D721Med (cell line): Measurements from ENCODE around the gene SEC63.
A peak's percentile ranks its signal among the peaks of the same experiment; 100 is the strongest.
"Not testable (repeated sequence)": the region's sequence is repeated elsewhere in the genome, so short reads cannot be mapped to it uniquely, and the experiment has no call there.

Experiments used
- DNase-seq: peaks from one replicate; pipeline ENCODE4 v3.0.0; 2011; ENCODE audit warnings: low spot score; ENCODE audit not compliant: insufficient read length
- FAIRE-seq: peaks from 2 replicates; lab custom pipeline; 2011; peaks lifted over from hg19 to GRCh38; lab: Jason Lieb, UNC
- TF ChIP-seq, protein P1 (sequence below): IDR thresholded peaks from 2 replicates; pipeline ENCODE4 v1.5.1; 2012; ENCODE audit warnings: mild to moderate bottlenecking, control low read depth; ENCODE audit not compliant: insufficient read depth; ENCODE audit errors: missing control alignments

The SEC63 gene, protein sequence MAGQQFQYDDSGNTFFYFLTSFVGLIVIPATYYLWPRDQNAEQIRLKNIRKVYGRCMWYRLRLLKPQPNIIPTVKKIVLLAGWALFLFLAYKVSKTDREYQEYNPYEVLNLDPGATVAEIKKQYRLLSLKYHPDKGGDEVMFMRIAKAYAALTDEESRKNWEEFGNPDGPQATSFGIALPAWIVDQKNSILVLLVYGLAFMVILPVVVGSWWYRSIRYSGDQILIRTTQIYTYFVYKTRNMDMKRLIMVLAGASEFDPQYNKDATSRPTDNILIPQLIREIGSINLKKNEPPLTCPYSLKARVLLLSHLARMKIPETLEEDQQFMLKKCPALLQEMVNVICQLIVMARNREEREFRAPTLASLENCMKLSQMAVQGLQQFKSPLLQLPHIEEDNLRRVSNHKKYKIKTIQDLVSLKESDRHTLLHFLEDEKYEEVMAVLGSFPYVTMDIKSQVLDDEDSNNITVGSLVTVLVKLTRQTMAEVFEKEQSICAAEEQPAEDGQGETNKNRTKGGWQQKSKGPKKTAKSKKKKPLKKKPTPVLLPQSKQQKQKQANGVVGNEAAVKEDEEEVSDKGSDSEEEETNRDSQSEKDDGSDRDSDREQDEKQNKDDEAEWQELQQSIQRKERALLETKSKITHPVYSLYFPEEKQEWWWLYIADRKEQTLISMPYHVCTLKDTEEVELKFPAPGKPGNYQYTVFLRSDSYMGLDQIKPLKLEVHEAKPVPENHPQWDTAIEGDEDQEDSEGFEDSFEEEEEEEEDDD

DNA sequence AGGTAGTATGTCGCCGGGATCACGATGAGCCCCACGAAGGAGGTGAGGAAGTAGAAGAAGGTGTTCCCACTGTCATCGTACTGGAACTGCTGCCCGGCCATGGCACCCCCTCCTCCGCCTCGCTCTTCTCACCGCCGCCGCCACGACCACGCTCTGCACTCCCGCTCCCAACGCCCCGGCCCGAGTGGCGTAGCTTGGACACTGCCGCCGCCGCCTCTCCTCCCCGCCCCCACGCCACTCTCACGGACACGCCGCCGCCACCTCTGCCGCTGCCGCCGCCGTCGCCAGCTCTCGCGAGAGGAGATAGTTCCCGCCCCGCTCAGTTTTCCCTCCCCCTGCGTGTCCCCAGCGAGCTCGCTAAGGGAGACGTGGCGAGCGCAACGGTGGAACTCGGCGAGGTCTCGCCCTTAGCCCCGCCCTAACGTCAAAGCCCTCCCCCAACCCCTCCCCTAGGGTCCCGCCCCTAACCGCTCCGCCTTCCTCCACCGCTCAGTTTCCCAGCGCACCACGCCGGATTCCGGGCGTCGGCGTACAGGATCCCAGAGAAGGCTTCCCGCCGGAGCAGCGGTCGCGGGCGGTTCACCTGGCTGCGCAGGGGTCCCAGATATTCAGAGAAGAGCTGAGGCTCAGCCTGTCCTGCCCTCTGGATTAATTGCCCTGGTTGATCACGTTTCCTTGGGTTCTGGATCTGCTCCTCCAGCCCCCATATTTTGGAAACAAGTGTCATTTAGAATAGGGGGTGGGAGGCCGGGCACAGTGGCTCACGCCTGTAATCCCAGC, at the start of gene SEC63:
Gene SEC63 (minus strand): TSS at position 300 of the 780 bp plus-strand sequence. CDS start 199 bp downstream, at position 101.
- no peak for FAIRE-seq
- TF ChIP-seq, protein P1, sequence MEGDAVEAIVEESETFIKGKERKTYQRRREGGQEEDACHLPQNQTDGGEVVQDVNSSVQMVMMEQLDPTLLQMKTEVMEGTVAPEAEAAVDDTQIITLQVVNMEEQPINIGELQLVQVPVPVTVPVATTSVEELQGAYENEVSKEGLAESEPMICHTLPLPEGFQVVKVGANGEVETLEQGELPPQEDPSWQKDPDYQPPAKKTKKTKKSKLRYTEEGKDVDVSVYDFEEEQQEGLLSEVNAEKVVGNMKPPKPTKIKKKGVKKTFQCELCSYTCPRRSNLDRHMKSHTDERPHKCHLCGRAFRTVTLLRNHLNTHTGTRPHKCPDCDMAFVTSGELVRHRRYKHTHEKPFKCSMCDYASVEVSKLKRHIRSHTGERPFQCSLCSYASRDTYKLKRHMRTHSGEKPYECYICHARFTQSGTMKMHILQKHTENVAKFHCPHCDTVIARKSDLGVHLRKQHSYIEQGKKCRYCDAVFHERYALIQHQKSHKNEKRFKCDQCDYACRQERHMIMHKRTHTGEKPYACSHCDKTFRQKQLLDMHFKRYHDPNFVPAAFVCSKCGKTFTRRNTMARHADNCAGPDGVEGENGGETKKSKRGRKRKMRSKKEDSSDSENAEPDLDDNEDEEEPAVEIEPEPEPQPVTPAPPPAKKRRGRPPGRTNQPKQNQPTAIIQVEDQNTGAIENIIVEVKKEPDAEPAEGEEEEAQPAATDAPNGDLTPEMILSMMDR, result no peak
- peak; percentile 80 for DNase-seq

DNA sequence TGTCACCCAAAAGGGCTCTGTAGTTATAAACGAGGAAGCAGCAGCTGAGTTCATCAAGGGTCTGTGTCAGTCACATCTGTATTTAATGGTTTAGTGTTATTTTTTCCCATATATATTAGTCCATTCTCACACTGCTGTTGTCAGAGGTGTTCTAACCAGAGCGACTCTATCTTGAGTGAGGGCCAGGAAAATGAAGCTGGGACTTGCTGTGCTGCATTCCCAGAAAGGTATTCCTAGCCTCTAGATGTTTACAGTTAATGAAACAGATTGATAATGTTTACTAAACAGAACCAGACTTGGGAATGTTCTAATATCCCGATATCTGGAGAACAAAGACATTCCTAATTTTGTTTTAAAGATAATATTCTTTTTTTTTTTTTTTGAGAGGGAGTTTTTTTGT, 48.0 kb upstream of the SEC63 start:
- TF ChIP-seq, protein P1, result no peak
- FAIRE-seq, result no peak
- no peak for DNase-seq

DNA sequence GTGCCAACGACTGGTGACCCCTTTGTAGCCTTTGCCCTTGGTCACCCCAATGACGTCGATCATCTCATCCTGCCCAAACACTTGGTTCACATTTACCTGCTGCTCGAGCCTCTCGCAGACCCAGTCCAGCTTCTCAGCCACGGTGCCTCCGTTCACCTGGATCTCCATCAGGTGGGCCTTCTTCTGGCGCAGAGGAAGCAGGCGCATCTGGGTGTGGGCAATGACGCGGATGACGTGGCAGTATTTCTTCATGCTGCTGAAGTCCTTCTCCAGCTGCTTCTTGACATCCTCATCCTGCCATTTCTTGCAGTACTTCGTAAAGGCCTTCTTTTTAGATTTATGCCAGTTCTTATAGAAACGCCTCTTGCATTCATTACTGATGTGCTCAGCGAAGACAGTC, 46.9 kb upstream of the SEC63 start:
- TF ChIP-seq, protein P1, result no peak
- FAIRE-seq (no peak), DNase-seq (no peak)

DNA sequence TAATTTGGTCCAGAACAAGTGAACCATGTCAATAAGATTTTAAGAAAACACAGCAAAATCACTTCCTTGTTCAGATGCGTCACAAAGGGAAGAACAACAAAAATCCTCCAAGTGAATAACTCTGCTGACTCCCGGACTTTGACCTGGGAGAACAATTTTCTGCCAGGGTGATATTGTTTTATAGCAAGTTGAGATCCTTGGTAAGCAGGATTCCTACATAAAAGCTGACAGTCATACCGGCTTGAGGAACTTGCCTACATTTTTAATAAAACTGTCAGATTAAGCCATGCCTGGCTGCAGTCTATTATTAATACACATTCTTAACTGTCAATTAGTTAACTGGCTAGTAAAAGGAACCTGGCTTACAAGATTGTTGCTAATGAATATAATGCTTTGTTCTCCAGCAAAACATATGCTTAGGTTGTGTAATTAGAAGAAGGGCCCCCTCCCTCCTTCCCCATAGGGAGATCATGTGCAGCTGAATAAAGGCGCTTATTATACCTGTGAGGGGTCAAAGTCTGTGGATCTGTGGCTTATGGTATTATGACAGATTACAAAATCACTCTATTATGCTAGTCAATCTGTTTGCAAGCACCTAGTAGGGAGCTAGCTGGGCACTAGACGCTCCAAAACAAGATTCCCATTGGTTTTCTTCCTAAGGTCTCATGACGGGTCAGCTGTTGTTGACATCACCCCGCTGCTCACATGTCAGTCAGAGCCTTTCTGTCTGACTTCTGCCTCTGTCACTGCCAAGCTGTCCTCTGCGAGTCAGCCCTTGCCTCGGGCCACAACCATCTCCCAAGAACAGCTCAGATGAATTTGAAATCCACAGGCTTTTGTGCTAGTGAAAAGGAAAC, 44.6 kb upstream of the SEC63 start:
- peak; percentile 76 for FAIRE-seq
- peak; percentile 25 for DNase-seq
- TF ChIP-seq, protein P1, result no peak

DNA sequence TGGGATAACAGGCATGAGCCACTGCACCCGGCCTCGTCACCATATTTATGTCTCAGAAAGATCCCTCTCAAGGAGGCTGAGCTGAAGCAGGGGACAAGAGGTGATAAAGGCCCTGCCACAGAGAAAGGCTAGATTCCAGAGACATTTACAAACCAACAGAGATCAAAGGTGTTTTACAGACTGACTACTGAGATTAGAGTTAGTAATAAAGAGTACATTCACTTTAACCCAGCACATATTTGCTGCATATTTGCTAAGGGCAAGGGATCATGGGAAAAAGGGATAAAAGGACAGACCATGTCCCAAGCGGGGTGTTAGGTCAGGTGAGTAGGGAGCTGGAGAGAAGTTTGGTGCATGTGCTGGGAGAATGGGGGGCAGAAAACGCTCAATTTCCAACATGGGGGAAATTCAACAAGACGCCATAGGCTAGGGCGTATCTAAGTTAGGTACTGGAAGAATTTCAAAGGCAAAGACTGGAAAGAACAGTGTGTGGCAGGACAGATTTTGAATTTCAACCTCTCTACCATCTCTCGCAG, 43.8 kb upstream of the SEC63 start:
- FAIRE-seq, result no peak
- DNase-seq, result no peak
- TF ChIP-seq, protein P1, result no peak

DNA sequence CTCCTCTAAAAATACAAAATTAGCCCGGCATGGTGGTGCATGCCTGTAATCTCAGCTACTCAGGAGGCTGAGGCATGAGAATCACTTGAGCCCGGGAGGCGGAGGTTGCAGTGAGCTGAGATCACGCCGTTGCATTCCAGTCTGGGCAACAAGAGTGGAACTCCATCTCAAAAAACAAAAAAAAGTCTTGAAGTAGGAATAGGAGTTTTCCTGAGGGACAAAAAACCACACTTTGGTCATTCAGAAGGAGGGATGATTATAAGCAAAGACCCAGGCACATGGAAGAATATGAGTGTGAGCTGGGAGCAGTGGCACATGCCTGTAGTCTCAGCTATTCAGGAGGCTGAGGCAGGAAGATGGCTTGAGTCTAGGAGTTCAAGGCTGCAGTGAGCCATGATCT, 42.3 kb upstream of the SEC63 start:
- not testable (repeated sequence) for FAIRE-seq, DNase-seq
